Testis (tissue), 2 donors: ENCODE results near the gene TMEM244.

Experiments
- CTCF ChIP-seq, 3 experiments: fragments of 450-650 bp in 2 of 3; fragments of 200-600 bp in 1 of 3; sonication (generic) in 1 of 3; IDR thresholded peaks; one replicate each; pipeline ENCODE4 v1.5.1; 2016 to 2019; ENCODE audit warnings: antibody characterized with exemption in 3 of 3, mild to moderate bottlenecking in 2 of 3, moderate library complexity in 1 of 3
- POLR2A ChIP-seq: fragments of 450-650 bp; IDR thresholded peaks from one replicate; pipeline ENCODE4 v1.6.1; 2017; ENCODE audit warnings: antibody characterized with exemption, mild to moderate bottlenecking, moderate library complexity

- TF ChIP-seq CTCF (IDR thresholded peaks at IDR 0.05) = no peak
- no peak for TF ChIP-seq POLR2A
Measured at GRCh38 chr6:129785756-129786135, 75.4 kb downstream of the TMEM244 start.
